NAMALWA (cell line): ENCODE data around the gene PATJ.
"Not testable (repeated sequence)": the region's sequence is repeated elsewhere in the genome, so short reads cannot be mapped to it uniquely, and the experiment has no call there.

ENCODE experiments used
- DNase-seq: peaks from one replicate; pipeline ENCODE4 v3.0.0-alpha.2; 2015; ENCODE audit warnings: low spot score

The PATJ gene

DNA sequence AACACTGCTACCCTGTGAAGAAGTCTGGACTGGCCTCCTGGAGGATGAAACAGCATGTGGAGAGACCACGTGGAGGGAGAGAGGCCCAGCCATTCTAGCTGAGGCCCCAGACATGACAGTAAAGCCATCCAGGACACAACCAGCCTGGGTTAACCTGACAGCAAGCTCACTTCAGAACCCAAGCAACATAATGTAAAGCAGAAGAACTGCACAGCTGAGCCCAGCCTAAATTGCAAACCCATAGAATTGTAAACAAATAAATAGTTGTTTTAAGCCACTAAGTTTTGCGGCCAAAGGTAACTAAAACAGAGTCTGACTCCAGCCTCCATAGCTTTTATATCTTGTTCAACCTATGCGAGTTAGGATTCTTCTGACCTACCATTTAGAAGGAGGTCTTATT lies 355.2 kb downstream of the PATJ start:
- no peak for DNase-seq

DNA sequence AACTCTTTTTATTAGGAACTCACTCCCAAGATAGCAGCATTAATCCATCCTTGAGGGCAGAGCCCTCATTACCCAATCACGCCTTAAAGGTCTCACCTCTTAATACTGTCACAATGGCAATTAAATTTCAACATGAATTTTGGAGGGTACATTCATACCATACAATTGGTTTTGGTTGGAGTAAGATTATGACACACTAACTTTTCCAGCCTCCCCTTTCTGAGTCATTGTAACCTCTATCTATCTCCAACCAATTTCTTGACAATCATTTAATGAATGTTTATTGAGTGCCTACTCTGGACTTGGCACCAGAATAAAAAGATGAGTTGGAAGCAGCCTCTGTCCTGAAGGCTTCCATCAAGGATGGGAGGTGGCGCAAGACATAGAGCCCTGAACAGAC lies 358.2 kb downstream of the PATJ start:
- DNase-seq, result no peak

DNA sequence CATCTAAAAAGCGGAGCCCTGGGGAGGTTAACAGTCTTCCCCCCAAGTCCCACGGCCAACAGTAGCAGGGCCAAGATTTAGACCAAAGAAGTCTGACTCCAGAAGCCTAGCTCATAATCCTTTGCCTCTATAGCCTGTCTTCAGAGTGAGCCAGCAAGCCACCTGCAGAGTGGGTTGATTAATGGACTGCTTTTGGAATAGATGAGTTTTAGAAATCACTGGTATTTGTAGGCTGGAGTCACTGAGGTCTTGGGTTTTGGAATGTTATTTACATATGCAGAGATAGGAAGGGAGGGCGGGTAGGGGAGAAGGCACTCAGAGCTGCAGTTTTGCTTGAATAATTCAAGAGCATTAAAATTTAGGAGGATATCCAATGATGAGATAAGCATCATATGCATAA lies 361.6 kb downstream of the PATJ start:
- DNase-seq, result no peak

DNA sequence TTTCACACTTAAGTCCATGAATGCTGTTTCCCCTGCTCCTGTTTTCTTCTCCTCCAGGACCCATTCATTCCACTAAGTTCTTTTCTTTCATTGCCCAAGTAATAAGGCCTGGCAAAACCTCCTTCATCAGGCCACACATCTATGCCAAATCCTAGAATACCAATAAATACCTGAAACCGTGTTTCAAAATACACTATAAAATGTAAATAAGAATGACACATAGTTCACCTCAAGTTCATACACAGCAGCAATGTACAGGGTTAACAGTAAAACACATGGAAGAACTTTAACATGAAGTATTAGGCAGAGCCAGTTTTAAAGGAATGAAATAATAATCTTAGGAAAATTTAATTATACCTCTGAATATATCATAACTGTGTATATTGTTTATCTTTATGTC lies 365.6 kb downstream of the PATJ start:
- no peak for DNase-seq

DNA sequence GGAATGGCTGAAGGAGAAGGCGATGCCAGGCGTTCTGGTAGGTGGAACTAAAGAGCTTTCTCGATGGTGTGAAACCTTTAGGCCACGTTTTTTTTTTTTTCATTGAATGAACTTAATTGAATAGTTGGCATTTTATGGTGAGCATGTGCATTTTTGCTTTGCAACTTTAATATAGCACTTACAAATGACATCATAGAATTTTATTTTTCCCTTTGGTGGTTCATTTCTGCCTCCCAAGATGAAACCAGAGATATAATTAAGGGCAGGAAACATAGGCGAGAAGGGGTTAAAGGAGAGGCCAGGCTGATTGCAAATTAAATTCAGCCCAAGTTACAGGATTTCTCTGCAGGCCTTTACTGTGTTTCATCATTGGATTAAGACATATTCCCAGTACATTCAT lies 366.8 kb downstream of the PATJ start:
- no peak for DNase-seq

DNA sequence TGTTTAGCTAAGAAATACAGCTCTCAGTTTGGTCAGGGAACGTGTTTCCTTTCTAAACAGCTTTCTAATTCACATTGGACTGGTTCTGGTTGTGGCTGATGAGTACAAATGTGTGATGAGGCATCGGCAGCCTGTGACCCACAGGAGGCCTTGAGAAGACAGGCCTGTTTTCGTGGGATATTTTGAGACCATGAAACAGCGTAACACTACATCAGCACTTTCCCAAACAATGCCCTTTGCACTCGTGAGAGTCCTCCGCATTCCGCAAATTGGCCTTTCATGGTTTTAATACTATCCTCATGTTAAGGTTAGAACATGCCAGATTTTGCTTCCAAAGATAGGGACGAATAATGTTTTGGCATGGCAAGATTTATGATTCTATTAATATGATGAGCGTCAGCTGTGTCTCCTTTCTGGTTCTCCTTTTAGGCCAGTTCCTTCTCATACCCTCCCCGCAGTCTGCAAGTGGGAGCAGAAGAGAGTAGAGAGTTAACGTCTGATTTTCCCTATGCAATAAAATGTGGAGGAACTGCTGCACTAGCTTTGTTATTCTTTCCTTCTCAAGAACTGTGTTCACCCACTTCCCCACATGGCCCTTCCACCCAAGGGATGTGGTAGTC lies 368.0 kb downstream of the PATJ start:
- no peak for DNase-seq

DNA sequence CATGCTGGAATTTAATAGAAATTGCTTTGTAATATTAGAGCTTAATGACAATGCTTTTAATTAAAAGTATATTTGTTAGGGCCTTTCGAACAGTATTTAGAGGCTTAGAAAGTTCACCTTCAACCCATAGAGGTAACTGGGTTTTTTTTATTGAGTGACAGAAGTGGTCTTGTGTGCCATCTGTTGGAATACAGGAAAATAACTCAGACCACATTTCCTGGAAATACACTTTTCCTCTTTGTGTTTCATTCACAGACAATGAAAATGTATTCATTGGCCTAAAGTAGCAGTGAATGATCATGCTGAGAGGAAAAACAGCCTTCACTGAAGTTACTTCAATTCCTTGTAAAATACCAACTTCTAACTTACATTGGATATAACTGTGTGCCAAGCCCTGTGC lies 368.8 kb downstream of the PATJ start:
- DNase-seq, result no peak

DNA sequence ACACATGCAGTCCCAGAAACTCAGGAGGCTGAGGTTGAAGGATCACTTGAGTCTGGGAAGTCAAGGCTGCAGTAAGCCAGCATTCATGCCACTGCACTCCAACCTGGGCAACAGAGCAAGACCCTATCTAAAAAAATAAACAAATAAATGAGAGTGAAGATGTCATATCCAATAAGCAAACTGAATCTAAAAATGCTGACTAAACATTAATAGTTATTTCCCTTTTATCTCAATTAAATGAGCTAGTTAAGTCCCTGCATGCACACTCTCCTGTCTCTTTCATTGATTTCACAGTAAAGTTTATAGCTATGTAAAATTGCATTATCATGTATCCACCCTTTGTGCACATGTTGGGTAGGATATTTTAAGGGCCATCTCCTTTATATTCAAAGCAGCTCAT lies 371.2 kb downstream of the PATJ start:
- DNase-seq, result no peak

DNA sequence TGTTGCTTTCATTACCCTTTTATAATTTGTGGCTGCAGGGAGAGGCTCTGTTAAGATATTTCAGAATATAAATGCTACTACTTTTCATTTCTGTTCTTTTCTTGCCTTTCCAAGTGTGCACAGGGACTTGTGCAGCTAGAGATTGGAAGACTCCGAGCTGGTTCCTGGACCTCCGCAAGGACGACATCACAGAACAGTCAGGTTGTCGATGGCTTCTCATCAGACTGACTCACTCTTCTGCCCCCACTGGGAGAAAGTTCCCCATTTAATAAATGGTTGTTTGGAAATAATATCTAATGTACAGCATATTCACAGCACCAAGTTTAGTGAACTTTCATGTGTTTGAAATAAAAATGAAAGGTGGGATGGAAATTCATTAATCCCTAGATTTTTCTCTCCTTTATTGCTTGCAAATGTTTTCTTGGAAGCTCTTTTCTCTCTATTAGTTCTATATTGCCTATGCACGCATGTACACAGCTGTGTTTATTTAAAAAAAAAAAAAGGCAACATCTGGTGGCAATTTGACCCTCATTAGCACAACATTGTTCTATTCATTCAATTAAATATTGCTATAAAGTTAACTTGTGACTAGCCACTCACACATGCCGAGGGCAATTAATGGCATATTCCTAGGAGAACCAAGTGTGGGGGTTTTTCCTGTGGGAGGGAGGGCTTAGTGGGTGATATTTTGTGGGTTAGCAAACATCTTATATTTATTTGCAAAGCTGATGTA lies 374.9 kb downstream of the PATJ start:
- DNase-seq, result no peak

DNA sequence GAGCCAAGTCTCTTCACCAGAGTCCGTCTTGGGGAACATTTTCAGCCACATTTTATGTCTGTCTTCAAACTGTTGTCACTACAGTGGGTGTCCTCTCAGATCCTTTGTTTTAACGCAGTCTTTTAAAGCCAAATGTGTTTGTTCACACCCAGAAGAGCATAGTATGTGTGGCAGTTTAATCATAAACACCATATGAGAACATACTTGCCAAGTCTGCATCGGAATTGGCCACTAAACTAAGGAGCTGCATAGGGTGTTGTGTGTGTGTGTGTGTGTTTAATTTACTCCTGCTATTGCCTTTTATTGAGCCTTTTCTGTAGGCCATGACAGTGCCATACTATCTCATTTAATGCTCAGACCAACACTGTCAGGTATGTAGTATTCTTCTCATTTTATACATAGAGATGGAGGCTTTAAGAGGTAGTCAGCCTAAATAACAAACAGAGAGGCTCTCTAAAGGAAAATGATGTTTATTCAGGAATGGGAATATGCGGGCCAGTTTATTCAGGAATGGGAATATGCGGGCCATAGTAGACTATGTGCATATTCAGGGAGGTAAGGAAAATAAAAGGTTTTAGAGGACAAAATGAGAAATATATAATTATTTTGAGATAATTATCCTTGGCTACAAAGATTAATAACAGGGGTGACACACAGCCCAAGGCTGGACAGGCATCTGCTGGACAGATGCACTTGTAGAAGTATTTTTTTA lies 384.5 kb downstream of the PATJ start:
- DNase-seq, result no peak

DNA sequence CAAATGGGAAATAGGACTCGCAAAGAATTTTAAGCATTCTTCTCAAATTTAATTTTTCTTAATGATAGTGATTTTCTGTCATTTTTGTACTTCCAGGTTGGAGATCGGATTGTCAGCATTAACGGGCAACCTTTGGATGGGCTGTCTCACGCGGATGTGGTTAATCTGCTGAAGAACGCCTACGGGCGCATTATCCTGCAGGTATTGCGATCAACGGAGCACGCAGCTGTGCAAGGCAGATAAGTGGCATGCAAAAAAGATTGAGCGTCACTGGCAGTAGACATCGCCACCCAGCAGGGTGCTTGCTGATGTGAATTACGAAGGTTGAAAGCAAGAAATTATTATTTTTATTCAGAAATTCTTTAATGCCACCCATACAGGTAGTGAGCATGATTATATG lies 386.5 kb downstream of the PATJ start:
- no peak for DNase-seq

DNA sequence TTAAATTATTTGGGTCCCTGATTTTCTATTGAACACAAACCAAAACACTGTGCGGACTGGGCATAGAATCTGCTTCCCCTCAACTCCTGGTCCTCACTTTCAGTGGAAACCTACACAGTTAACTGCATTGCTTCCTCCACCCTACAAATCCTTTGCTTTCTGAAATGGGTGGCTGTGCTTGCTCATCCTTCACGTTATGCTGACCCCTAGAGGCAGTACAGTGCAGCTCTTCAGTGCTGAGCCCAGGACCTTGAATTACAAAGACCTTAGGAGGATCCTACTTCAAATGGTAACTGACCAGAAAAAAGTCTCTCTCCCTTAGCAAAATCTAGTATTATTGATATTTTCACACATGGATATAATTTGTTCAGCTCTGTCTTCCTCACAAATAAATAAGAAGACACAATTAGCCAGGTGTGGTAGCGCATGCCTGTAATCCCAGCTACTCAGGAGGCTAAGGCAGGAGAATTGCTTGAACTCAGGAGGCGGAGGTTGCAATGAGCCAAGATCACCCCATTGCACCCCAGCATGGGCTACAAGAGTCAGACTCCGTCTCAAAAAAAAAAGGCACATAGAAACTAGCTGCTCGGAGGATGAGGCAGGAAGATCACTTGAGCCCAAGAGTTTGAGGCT lies 388.9 kb downstream of the PATJ start:
- peak; percentile 77 for DNase-seq

DNA sequence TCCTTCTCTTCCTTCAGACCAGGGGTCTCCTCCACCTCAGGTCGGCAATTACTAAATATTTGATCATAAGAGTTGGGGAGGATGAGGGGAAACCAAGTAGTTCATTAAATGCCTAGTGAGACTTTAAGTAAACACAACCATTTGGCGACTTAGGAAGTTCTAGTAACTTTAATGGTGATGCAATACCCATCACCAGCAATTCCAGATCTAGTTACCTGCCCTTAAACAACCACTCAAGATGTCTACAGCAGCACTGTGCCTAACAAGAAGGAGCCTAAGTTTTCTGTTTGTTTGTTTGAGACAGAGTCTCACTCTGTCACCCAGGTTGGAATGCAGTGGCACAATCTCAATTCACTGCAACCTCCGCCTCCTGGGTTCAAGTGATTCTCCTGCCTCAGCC lies 395.7 kb downstream of the PATJ start:
- DNase-seq, result no peak

DNA sequence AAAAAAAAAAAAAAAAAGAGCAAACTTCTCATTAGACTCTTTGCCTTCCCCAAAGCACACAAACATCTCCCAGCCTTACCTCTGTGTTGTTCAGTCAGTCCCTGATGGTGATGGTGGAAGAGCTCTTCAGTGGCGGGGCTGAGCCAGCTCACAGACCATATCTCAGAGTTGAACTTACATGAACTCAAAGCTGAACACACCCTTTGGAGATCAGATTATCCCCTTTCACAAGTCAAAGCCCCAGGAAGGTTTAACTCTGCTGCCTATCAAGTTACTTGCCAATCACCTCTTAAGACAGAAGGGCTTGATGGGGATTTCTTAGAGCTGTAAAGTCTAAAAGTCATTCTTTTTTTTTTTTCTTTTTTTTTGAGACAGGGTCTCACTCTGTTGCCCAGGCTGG lies 397.1 kb downstream of the PATJ start:
- no peak for DNase-seq

DNA sequence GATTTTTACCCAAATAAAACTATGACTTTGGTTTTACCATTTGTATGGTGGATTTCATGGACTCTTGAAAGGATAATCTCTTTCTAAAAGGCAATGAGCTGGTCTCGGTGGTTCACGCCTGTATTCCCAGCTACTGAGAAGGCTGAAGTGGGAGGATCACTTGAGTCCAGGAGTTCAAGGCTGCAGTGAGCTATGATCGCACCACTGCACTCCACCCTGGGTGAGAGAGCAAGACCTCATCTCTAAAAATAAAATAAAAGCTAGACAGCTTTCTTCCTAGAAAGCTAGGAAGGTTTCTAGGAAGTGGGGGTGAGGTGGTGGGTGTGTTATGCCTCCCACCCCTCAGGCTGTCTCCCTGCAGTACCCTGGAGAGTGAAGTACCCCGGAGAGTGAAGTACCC lies 398.4 kb downstream of the PATJ start:
- no peak for DNase-seq

DNA sequence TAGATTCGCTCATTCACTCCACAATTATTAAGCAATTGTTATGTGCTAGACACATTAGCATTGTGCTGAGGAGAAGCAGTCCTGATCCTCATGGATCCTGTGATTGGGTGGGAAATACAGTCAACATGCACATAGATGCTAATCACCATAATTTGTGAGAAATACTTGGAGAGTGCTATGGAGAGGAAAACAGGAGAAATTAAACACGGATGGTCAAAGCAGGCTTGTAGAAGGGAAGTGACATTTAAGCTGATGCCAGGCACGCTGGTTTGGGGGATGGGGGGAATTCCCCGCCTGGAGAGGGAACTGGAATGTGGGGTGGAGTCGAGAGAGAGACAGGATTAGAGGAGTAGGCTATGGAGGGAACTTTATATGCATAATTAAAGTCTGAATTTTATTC lies 400.2 kb downstream of the PATJ start:
- no peak for DNase-seq

DNA sequence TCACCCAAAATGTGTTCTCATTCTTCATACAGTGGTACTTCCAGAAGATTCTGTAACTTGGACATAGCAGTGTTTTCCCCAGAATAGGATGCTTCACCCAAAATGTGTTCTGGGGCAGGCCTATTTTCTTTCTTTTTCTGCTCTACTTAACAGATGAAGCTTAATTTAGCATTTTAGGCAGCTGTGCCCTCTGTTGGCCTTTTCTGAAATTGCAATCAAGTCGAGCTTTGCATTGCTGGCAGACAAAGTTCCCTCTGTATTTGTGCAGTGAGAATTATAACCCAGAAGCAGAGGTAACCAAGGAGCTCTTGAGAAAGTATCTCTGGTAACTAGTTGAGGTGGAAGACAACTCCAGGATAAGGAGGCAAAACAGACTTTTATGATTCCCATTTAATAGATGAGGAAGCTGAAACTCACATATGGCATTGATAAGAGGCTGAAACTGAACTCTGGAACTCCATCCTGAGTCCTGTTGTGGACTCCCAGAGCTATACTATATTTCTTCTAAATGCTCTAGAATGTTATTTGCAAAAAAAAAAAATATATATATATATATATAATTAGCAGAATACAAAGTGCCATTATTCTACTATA lies 402.1 kb downstream of the PATJ start:
- peak; percentile 74 for DNase-seq

DNA sequence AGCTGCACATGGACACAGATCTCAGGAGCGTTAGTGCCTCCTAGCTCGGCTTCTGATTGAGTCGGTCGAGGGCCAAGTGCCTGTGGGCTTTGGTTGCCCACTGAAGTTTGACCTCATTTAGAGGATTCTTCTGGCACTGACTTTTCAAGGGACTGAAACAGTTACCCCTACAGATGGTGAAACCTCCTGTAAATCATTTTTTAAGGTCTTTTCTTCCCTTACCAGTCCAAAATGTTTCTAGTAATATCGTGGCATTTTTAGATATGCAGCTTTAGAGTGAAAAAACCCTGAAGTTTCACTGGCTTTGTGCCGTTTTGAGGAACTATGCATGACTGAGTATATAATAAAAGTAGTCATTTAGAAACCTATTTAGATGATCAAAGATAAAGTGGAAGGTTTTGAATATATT lies 417.7 kb downstream of the PATJ start:
- peak; percentile 14 for DNase-seq

DNA sequence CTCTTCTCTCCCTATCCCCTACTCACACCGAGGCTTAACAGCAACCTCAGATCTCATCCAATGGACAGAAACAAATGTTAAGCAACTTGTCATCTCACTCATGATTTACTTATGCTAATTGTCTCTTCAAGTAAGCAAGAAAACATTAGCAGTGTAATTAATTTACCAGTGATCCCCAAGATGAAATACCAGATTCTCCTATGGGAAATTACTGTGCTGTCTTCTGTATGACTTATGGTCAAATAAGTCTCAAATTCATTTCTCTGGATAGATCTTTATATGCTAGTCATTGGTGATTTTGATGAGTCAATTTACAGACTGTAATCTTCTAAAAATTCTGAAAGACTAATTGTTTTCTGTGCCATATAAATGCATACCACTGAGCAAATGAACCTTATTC lies 419.4 kb downstream of the PATJ start:
- DNase-seq, result no peak

DNA sequence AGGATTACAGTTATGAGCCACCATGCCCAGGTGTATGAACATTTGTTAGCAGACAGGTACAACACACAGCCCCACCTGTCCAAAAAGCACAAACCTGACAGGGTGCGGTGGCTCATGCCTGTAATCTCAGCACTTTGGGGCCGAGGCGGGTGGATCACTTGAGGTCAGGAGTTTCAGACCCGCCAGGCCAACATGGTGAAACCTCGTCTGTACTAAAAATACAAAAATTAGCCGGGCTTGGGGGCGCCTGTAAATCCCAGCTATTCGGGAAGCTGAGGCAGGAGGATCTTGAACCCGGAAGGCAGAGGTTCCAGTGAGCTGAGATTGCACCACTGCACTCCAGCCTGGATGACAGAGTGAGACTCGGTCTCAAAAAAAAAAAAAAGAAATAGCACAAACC lies 428.1 kb downstream of the PATJ start:
- not testable (repeated sequence) for DNase-seq

DNA sequence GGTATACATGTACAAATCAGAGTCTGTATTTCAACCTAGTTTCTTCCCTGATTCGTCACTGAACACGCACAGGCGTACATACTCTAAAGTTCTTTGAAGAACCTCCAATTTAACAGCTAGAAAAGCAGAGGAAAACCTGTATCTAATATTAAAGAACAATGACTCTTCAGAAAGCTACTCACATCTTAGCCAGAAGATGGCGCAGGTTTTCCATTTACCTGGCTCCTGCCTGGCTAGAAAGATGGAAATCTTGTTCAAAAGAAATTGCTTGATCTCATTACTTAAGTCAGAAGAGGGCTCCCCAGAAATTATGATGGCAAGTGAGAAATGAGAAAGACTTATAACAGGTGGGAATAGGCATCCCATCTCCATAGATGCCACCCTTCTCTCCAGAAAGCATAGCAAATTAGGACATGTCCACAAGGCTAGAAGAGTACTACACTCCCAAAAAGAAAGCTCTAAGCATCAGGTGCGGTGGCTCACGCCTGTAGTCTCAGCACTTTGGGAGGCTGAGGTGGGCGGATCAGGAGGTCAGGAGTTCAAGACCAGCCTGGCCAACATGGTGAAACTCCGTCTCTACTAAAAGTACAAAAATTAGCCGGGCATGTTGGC lies 433.4 kb downstream of the PATJ start:
- DNase-seq, result peak; percentile 70
